NCI-H82 (cell line): ENCODE data around the gene RIMBP2.

Experiments
- DNase-seq: peaks from one replicate; lab custom pipeline; 2025; lab: John Stamatoyannopoulos, UW

RIMBP2 gene

GRCh38 chr12:130571734-130572133 is 144.4 kb downstream of the RIMBP2 start:
- no peak for DNase-seq

GRCh38 chr12:130571089-130571488 is 145.0 kb downstream of the RIMBP2 start:
- DNase-seq = no peak

- no peak for DNase-seq
Measured at GRCh38 chr12:130569521-130569920, 146.6 kb downstream of the RIMBP2 start.

GRCh38 chr12:130568501-130568900 is 147.6 kb downstream of the RIMBP2 start:
- DNase-seq = no peak

GRCh38 chr12:130568041-130568440 is 148.1 kb downstream of the RIMBP2 start:
- DNase-seq = no peak

- no peak for DNase-seq
Measured at GRCh38 chr12:130566446-130567155, 149.5 kb downstream of the RIMBP2 start.

GRCh38 chr12:130565189-130565588 is 150.9 kb downstream of the RIMBP2 start:
- DNase-seq = no peak

GRCh38 chr12:130563323-130563722 is 152.8 kb downstream of the RIMBP2 start:
- no peak for DNase-seq

GRCh38 chr12:130562716-130563115 is 153.4 kb downstream of the RIMBP2 start:
- DNase-seq = no peak

- DNase-seq = no peak
Measured at GRCh38 chr12:130560321-130560720, 155.8 kb downstream of the RIMBP2 start.

- no peak for DNase-seq
Measured at GRCh38 chr12:130559806-130560205, 156.3 kb downstream of the RIMBP2 start.

GRCh38 chr12:130557886-130558765 is 158.0 kb downstream of the RIMBP2 start:
- DNase-seq = no peak

GRCh38 chr12:130557201-130557600 is 158.9 kb downstream of the RIMBP2 start:
- DNase-seq = no peak

- no peak for DNase-seq
Measured at GRCh38 chr12:130556486-130557055, 159.5 kb downstream of the RIMBP2 start.

- no peak for DNase-seq
Measured at GRCh38 chr12:130555628-130556485, 160.2 kb downstream of the RIMBP2 start.

GRCh38 chr12:130555221-130555620 is 160.9 kb downstream of the RIMBP2 start:
- no peak for DNase-seq

GRCh38 chr12:130552483-130552996 is 163.6 kb downstream of the RIMBP2 start:
- DNase-seq = no peak

GRCh38 chr12:130549361-130549760 is 166.7 kb downstream of the RIMBP2 start:
- DNase-seq = no peak

GRCh38 chr12:130547480-130548155 is 168.5 kb downstream of the RIMBP2 start:
- DNase-seq = no peak

GRCh38 chr12:130546494-130546893 is 169.6 kb downstream of the RIMBP2 start:
- DNase-seq = no peak

GRCh38 chr12:130545475-130545874 is 170.6 kb downstream of the RIMBP2 start:
- no peak for DNase-seq
